Stimulated activated CD4-positive, alpha-beta T cell treated with anti-CD3 and anti-CD28 coated beads, Interleukin-1b, Interleukin-23, amount 100 ng/mL, for 4 hours (primary cell): ENCODE results near the gene DTHD1.
A peak's percentile ranks its signal among the peaks of the same experiment; 100 is the strongest.

Experiments
- DNase-seq, 2 donors: peaks; one replicate each; pipeline ENCODE4 v3.0.0-alpha.2; 2020; ENCODE audit warnings: low read depth in 2 of 2

The DTHD1 gene

DNA sequence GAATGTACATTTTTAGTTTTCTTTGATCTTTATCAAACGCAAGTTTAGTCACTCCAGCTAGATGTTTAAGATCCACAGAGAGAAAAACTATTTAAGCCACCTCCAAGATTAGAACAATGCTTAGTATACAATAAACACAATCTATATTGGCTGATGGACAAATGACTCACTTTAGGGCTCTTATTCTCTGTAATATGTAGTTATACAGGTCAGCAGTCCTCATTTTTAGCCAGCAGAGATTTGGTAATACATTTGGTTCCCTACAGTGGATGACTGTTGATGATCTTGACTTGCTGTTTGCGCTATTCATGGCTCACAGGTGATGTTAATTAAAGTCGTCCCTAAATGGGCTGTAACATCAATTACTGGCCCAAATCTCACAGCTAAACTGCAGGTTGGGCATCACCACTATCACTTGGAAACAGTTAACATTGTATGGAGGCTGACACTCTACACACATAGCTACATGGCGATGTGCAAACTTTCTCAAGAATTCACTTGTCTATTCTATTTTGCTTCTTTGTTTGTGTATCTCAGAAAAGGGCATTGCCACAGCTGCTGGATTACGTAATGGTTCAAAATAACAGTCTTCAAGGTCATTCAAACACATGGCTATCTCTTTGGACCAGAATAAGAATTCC is 11.8 kb upstream of the DTHD1 start:
- DNase-seq: no peak

DNA sequence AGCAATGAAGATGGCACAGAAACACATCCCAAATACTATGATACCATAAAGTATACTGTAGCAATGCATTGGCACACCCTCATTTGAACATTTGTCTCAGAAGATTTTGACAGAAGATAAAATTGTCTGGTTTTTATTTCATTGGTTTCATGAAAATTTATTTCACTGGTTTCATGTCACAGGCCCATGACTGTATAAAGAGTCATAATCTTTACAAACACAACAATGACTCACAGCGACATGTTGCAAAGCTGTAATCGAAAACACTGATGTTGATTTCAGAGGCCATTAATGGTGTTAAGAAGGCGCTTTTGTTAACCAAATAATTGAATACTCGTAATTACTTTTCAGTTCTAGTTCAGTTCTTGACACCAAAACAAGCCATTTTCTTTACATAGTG is 8.1 kb upstream of the DTHD1 start:
- DNase-seq: no peak

DNA sequence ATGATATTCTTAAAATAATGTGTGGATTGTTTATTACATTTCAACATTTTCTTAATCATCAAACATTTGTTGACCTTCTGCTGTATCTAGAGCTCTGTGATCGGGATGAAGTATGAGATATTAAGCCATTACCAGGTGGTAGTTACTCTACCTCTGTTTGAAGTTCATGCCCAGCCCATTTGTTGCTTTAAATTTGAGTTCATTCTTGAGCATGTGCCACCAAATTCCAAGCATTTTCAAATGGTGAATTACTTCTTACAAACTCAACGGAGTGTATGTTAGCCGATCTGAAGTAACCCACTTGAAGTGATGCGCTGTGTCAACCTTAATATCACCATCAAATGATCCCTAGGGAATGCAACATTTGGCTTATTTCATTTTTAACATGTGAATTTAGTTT is 7.3 kb upstream of the DTHD1 start:
- no peak for DNase-seq

GRCh38 chr4:36277533-36277932 is 3.9 kb upstream of the DTHD1 start:
- DNase-seq: no peak

- no peak for DNase-seq
Observed at GRCh38 chr4:36278789-36279188, 2.6 kb upstream of the DTHD1 start.

- DNase-seq: no peak
Observed at GRCh38 chr4:36280555-36280954, 861 bp upstream of the DTHD1 start.

GRCh38 chr4:36282503-36283030 is 1.2 kb downstream of the DTHD1 start:
- DNase-seq: no peak

- no peak for DNase-seq
Observed at GRCh38 chr4:36283912-36284465, 2.6 kb downstream of the DTHD1 start.

DNA sequence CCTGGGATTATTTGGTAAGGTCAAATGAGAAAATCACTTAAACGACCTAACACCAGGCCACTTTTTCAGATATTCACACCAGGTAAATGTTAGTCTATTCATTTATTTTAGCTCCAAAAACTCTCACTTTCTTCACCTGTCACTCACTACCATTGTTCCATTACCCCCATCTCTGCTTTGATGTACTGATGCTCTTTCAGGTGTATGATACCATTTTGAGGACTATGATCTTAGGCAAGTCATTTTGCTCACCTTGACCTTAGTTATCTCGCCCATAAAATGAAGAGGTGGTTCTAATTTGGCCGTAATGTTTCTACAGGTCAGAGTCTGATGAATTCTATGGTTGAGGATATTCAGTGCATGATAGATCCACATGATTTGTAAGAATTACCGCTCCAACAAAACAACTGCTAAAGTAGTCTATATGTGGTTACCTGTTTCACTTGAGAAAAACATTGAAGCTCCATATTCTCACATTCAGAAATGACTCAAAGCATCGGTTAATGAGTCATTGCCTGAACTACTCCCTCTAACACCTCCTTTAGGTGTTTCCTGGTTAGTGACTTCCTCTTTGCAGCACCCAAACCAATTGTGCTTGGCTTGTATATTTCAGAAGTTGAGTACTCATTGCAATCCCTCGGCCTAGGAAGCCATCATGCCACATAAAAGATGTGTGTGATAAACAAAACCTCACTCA is 4.5 kb downstream of the DTHD1 start:
- peak in 1 of 2 donors; percentile 43 for DNase-seq

- no peak for DNase-seq
Observed at GRCh38 chr4:36286481-36286871, 5.1 kb downstream of the DTHD1 start.

GRCh38 chr4:36288731-36289426 is 7.5 kb downstream of the DTHD1 start:
- no peak for DNase-seq

DNA sequence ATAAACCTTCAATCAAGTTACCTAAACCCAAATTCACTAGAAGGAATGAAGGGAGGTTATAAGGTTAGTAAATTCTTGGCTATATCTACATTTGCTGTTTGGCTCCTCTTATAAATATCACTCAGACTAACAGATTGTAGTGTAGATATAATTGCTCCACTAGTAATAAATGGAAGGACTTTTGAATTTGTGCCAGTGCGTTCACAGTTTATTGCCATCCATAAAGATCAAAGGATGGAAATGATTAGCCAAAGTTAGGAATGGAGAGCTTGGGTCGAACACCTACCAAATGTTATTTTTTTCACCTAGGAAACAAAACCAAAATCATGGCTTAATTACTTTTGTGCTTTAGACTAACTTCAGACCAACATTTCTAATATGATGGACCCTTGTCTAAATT is 9.2 kb downstream of the DTHD1 start:
- no peak for DNase-seq

DNA sequence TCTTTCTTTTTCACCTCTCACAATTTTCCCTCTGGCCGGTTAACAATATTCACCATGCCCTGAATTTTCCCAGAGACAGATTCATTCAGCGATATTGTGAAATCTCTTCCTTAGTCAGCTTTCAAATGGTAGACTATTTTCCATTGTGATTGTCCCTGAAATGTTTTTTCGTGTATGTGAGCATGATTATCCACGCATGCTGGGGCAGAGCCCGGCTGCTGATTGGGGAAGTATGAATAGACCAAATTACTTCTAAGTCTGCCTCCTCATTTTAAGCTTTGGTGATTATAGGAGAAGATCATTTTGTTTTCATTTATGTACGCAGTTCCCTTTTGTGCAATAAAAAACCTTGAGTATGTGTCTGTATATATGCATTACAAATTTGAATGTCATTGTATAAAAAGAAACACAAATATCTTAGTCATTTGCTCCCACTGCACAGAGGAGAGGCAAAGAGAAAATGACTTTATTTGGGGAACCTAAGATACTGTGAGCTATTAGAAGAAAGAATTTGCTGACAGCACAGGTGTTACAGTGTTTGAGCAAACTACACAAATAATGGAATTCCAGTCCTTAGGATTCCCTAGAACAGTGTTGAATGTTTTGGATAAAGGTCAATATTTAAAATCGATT is 11.3 kb downstream of the DTHD1 start:
- no peak for DNase-seq

DNA sequence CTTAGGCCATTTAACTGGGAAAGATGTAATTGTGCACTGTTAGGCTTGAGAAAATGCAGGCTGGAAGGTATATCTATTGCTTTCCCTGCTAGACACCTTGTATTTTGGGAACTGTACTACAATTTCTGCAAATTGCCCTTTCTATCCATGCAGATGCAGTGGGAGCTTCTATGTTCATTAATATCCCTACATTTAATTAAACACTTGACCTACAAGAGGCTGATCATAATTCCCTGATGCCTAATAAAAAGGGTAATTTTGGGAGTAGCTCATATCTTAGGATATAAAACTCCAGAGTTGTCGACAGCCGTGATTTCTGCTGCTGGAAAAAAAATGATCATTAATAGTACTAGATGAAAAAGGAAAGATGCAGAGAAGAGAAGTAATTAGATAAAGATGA is 19.7 kb downstream of the DTHD1 start:
- DNase-seq: no peak

- no peak for DNase-seq
Observed at GRCh38 chr4:36303426-36304137, 22.2 kb downstream of the DTHD1 start.

DNA sequence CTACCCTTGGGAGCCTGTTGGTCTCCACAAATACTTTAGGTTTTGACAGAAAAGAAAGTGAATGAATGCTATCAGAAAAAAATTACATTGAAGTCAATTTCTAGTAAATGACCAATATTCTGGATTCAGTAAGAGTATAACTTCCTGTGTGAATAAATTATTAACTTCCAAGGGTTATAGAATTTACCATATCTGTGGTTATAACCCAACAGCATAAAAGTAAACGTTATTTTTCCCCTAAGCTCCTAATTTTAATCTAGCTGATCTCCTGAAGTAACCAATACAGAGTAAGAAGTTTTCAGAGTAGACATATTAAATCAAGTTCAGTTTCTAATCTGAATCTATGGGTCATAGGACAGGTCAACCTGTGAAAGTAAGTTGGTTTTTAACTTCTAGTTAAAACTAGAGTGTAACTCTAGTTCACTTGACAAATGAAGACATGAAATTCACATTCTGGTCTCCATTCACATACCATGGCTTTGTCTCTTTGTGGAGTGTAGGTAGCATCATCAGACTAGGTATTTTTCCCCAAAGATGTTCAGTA is 22.8 kb downstream of the DTHD1 start:
- no peak for DNase-seq

DNA sequence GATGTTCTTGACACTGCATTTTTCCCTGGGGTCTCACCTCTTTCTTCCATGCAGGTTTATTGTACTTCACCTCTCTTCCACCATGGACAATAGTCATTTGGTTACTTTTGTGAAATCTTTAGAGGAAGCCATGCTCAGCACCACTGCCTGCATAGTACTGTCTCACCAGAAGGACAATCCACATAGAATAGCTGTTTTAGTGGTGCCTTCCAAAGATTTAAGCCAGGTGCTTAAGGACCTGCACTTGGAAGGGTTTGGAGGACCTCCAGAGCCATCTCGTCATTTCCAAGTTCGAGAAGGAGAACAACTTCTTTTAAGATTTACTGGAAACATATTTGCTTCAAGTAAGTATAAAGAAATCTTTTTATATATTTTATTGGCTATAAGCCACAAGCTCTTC is 26.7 kb downstream of the DTHD1 start:
- no peak for DNase-seq

- no peak for DNase-seq
Observed at GRCh38 chr4:36310216-36310615, 28.8 kb downstream of the DTHD1 start.

- DNase-seq: no peak
Observed at GRCh38 chr4:36310793-36311192, 29.4 kb downstream of the DTHD1 start.

GRCh38 chr4:36312511-36312910 is 31.1 kb downstream of the DTHD1 start:
- no peak for DNase-seq

GRCh38 chr4:36313301-36313700 is 31.9 kb downstream of the DTHD1 start:
- DNase-seq: no peak
